WI38 (cell line): ENCODE results near the gene SLC4A3.

Experiments
- H3K4me3 ChIP-seq: 2 replicates; pipeline ENCODE4 v1.5.1; 2011; ENCODE audit warnings: low read depth, mild to moderate bottlenecking, control low read depth, low read length
- TF ChIP-seq, protein P1 (sequence below): IDR thresholded peaks from 2 replicates; pipeline ENCODE4 v1.5.1; 2012; ENCODE audit warnings: low read depth, mild to moderate bottlenecking, control low read depth, low read length

SLC4A3 gene

DNA sequence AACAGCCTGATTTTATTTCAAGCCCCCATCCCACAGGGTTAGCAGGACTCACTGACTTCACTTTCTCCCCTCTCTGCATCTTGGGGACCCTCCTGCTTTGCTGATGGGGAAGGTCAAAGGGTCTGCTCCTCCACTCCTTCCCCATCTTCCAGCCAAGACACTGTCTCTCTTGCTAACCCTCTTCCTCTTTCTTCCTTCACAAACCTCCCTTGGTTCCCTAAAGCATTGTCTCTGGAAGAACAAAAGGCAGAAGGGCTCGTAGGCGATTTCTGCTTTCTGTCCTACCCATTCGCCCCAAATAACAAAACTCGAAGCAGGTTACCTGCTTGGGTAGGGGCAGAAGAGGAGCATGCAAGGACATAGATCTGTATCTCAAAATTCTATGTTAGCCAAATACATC, 5.5 kb upstream of the SLC4A3 start:
- H3K4me3 ChIP-seq = no peak overlapping the region
- TF ChIP-seq, protein P1, sequence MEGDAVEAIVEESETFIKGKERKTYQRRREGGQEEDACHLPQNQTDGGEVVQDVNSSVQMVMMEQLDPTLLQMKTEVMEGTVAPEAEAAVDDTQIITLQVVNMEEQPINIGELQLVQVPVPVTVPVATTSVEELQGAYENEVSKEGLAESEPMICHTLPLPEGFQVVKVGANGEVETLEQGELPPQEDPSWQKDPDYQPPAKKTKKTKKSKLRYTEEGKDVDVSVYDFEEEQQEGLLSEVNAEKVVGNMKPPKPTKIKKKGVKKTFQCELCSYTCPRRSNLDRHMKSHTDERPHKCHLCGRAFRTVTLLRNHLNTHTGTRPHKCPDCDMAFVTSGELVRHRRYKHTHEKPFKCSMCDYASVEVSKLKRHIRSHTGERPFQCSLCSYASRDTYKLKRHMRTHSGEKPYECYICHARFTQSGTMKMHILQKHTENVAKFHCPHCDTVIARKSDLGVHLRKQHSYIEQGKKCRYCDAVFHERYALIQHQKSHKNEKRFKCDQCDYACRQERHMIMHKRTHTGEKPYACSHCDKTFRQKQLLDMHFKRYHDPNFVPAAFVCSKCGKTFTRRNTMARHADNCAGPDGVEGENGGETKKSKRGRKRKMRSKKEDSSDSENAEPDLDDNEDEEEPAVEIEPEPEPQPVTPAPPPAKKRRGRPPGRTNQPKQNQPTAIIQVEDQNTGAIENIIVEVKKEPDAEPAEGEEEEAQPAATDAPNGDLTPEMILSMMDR = no peak

DNA sequence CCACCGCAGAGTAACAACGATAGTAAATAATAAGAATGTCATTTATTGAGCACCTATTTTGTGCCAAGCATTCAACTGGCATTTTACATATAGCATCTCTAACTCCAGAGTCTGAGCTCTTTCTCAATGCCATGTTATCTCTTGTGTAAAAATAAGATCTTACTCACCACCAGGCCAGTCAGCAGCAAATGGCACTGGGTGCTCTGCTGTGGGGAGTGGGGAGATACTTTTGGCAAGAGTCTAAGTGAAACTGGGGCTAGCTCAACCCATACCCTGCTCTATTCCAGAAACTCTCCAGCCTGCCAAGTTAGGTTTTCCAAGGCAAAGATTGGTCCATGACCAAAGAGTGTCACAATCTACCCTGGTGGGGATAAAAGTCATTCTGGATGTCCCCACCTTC, 5.0 kb upstream of the SLC4A3 start:
- TF ChIP-seq, protein P1 = no peak

DNA sequence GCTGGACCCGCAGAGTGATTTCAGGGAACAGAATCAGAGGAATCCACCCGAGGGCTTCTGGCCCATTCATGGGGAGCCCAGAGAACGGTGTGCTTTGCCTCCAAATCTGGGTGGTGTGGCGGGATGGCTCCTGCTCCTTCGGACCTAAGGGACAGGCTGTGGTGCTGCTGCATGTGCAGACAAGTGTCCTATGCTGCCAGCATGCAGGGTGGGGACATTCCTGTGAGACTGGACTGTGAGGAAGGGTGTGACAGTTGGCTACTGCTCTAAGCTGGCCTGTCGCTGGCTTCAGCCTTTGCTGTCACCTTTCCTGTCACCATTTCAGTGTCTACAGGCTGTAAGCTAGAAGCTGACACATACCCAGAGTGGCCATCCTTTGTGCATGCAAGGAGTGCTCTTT, 2.9 kb upstream of the SLC4A3 start:
- TF ChIP-seq, protein P1 = no peak
- H3K4me3 ChIP-seq = no peak overlapping the region

More for the DNA sequence above, 5.0 kb upstream of the SLC4A3 start:
- H3K4me3 ChIP-seq = no peak overlapping the region

DNA sequence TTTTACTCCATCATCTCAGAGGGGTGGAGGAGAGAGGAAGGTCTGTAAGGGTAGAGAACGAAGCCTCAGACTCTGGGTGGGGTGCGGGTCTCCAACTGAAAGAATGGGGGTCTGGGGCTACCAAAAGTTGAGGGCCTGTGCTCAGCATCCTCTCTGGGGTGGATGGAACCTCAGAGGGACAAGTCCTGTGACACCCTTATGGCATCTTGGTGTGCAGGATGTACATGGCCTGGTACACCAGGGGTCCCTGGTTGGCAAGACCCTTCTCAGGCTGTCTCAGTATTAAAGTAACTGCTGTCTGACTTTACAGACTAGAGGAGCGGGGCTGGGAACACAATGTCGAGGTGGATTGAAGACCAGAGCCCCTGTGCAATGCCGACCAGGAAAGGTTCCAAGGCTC, 2.3 kb upstream of the SLC4A3 start:
- H3K4me3 ChIP-seq = no peak overlapping the region

DNA sequence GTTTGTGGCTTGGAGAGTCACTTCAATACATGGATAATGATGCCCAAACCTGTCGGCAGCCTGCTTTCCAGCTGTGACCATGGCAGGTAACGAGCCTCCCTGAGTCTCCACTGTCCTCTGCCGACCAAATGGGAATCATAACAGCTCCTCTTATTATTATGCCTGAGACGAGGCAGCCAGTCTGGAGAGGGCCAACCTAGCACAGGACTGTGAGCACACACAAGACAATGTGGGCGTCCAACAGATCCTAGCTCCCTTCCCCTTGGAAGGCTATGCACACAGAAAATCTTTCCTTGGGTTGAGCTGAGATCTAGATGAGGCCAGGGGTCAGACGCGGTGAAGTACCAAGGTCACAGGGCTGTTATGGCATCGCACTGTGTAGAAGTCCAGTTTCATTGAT, 890 bp upstream of the SLC4A3 start:
- TF ChIP-seq, protein P1 = no peak
- H3K4me3 ChIP-seq = no peak overlapping the region

More for the DNA sequence above, 2.3 kb upstream of the SLC4A3 start:
- TF ChIP-seq, protein P1 = no peak

DNA sequence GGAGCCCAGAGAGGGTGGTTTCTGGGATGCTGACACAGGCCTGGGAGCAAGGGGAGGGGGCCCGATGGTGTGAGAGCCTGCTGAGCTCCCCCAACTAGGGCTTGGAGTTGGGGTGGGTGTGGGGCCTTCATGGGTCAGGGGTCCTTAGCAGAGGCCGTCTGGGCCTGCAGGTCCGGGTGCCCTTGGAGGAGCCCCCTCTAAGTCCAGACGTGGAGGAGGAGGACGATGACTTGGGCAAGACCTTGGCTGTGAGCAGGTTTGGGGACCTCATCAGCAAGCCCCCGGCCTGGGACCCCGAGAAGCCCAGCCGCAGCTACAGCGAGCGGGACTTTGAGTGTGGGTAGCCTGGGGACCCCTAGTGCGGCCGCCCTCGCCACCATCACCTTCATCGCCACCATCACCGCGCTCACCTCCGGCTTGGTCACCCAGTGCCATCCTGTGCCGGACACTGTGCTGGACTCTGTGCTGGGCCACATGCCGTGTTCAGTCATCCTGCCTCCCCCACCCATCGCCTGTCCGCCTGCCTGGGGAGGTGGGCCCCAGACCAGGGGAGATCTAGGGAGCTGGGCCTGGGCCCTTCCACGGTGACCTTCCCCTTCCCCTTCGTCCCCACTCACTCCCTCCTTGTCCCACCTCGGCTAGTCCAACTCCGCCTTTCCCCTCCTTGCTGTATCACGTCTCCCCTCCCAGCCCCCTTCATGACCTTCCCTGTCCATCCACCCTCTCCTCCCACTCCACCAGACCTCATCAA, 980 bp downstream of the SLC4A3 start:
- TF ChIP-seq, protein P1 = no peak
- no peak overlapping the region; the same call in 1 of the 2 replicates for H3K4me3 ChIP-seq

DNA sequence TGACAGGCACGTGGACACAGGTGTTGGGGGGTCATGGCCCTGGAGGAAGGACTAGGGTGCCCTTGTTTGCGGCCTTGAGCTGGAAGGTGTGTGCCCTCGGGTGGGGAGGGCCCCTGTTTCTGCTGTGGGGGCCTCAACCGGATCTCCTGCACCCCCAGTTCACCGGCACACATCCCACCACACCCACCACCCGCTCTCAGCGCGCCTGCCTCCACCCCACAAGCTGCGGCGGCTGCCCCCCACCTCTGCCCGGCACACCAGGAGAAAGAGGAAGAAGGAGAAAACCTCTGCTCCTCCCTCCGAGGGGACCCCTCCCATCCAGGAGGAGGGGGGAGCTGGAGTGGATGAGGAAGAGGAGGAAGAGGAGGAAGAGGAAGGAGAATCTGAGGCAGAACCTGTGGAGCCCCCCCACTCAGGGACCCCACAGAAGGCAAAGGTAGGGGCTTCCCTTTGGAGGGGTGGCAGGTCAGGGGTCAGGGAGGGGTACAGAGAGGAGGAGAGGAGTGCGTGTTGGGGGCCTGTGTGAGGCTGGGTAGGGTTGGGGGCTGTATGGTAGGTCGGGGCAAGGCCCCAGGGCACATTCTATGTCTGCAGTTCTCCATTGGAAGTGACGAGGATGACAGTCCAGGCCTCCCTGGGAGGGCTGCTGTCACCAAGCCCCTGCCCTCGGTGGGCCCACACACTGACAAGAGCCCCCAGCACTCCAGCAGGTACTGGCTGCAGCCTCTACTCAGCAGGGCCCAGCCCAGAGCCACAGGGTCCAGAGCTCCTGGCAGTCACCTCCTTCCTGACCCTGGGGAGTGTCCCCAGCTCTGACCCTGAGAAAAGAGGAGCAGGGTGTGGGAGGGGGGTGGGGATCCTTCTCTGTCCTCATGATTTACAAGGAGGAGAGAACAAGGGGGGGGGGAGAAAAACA, 1.8 kb downstream of the SLC4A3 start:
- TF ChIP-seq, protein P1 = no peak
- no peak overlapping the region for H3K4me3 ChIP-seq
